Measurements from ENCODE around the gene ZDHHC14. TPM values are rescaled to one million over a fixed set of nuclear protein-coding genes. Genes with fewer than 3 reads are reported as not detected.

Gene ZDHHC14
- polyA plus RNA-seq, 1 donor (not counting 4 experiments of a cell fraction or from before 2014, with no cell fraction given), result 6.4 TPM

GRCh38 chr6:157361886-157362285 is 19.1 kb upstream of the ZDHHC14 start:
- dilution Hi-C loops (cut with MboI; ENCODE audit: extremely low pct_ligation_motif_present, low sequenced_read_pairs), result no loop called here
- FAIRE-seq (no peak), DNase-seq (ENCODE audit: low read depth, low spot score) (no peak)
- no peak overlapping the region for H3K4me3 ChIP-seq (ENCODE audit: control insufficient read depth in 2 of 3, extremely low read depth in 1 of 3, insufficient read depth in 2 of 3, low read depth in 1 of 3, low read length in 3 of 3)
- H3K9me1 ChIP-seq (ENCODE audit: control insufficient read depth, extremely low read depth, insufficient read depth, low read length), result no peaks in the 10 kb centered on the region
- H3K4me1 ChIP-seq (ENCODE audit: control insufficient read depth, extremely low read depth, insufficient read depth, low read length), result no peaks in the 10 kb centered on the region
- H3K79me2 ChIP-seq (ENCODE audit: control insufficient read depth, insufficient read depth, low read length), result no peaks in the 10 kb centered on the region
- no peak overlapping the region for H2AFZ ChIP-seq (ENCODE audit: control insufficient read depth, low read length)
- H3K27me3 ChIP-seq (ENCODE audit: control insufficient read depth, extremely low read depth, insufficient read depth, low read length), result no peaks in the 10 kb centered on the region
- no peak overlapping the region for H3K9ac ChIP-seq (ENCODE audit: control insufficient read depth, extremely low read depth, insufficient read depth, low read length)
- no peaks in the 10 kb centered on the region for H4K20me1 ChIP-seq (ENCODE audit: control insufficient read depth, extremely low read depth, insufficient read depth, low read length)
- no peak overlapping the region for H3K27ac ChIP-seq (ENCODE audit: control insufficient read depth, insufficient read depth, low read length)
- H3K36me3 ChIP-seq (ENCODE audit: control insufficient read depth in 2 of 2, extremely low read depth in 1 of 2, insufficient read depth in 2 of 2, low read length in 2 of 2), result no peaks in the 10 kb centered on the region
- no peaks in the 10 kb centered on the region for H3K9me3 ChIP-seq (ENCODE audit: control insufficient read depth, low read depth, low read length)
- no peak overlapping the region for H3K4me2 ChIP-seq (ENCODE audit: control insufficient read depth, extremely low read depth, insufficient read depth, low read depth, low read length)
- TF ChIP-seq EZH2 (IDR thresholded peaks at IDR 0.05; ENCODE audit: low read length) (no peak), CTCF (optimal IDR thresholded peaks at IDR 0.05 in 1 of 3, IDR thresholded peaks at IDR 0.05 in 1 of 3, conservative IDR thresholded peaks at IDR 0.05 in 1 of 3; ENCODE audit: extremely low read depth in 1 of 3, insufficient read depth in 2 of 3, low read length in 3 of 3) (no peak)

- H3K79me2 ChIP-seq (ENCODE audit: control insufficient read depth, insufficient read depth, low read length), result no peaks in the 10 kb centered on the region
- no peak overlapping the region for H3K4me3 ChIP-seq (ENCODE audit: control insufficient read depth in 2 of 3, extremely low read depth in 1 of 3, insufficient read depth in 2 of 3, low read depth in 1 of 3, low read length in 3 of 3)
- H3K9me1 ChIP-seq (ENCODE audit: control insufficient read depth, extremely low read depth, insufficient read depth, low read length), result no peaks in the 10 kb centered on the region
- no peaks in the 10 kb centered on the region for H4K20me1 ChIP-seq (ENCODE audit: control insufficient read depth, extremely low read depth, insufficient read depth, low read length)
- H2AFZ ChIP-seq (ENCODE audit: control insufficient read depth, low read length), result no peak overlapping the region
- H3K4me2 ChIP-seq (ENCODE audit: control insufficient read depth, extremely low read depth, insufficient read depth, low read depth, low read length), result no peak overlapping the region
- no peaks in the 10 kb centered on the region for H3K9me3 ChIP-seq (ENCODE audit: control insufficient read depth, low read depth, low read length)
- dilution Hi-C loops (cut with MboI; ENCODE audit: extremely low pct_ligation_motif_present, low sequenced_read_pairs), result no loop called here
- no peak for DNase-seq (ENCODE audit: low read depth, low spot score)
- H3K27me3 ChIP-seq (ENCODE audit: control insufficient read depth, extremely low read depth, insufficient read depth, low read length), result no peaks in the 10 kb centered on the region
- H3K36me3 ChIP-seq (ENCODE audit: control insufficient read depth in 2 of 2, extremely low read depth in 1 of 2, insufficient read depth in 2 of 2, low read length in 2 of 2), result no peaks in the 10 kb centered on the region
- no peak for TF ChIP-seq CTCF (optimal IDR thresholded peaks at IDR 0.05 in 1 of 3, IDR thresholded peaks at IDR 0.05 in 1 of 3, conservative IDR thresholded peaks at IDR 0.05 in 1 of 3; ENCODE audit: extremely low read depth in 1 of 3, insufficient read depth in 2 of 3, low read length in 3 of 3)
- TF ChIP-seq EZH2 (IDR thresholded peaks at IDR 0.05; ENCODE audit: low read length), result no peak
- H3K27ac ChIP-seq (ENCODE audit: control insufficient read depth, insufficient read depth, low read length), result no peak overlapping the region
- H3K9ac ChIP-seq (ENCODE audit: control insufficient read depth, extremely low read depth, insufficient read depth, low read length), result no peak overlapping the region
- no peaks in the 10 kb centered on the region for H3K4me1 ChIP-seq (ENCODE audit: control insufficient read depth, extremely low read depth, insufficient read depth, low read length)
- no peak for FAIRE-seq
Measured at GRCh38 chr6:157364705-157365104, 16.3 kb upstream of the ZDHHC14 start.
